Adrenal gland (tissue), 12 donors: ENCODE data around the gene VPS8. TPM values are rescaled to one million over a fixed set of nuclear protein-coding genes. Genes with fewer than 3 reads are reported as not detected.

Source experiments
- DNase-seq, 7 donors: peaks; one replicate each; pipeline ENCODE4 v3.0.0-alpha.2; 2019 to 2020
- H3K27ac ChIP-seq, 5 donors: fragments of 200-600 bp; sonication (generic) in 4 of 5; 1 replicate in 3 of 5; 2 replicates in 2 of 5; pipeline versions ENCODE4 v1.5.1 to v1.8.0; 2016 to 2020; ENCODE audit warnings: mild to moderate bottlenecking in 1 of 5
- H3K27me3 ChIP-seq: fragments of 200-600 bp; 2 replicates; pipeline ENCODE4 v1.8.0; 2021
- H3K36me3 ChIP-seq, 2 donors: fragments of 200-600 bp; replicated peaks in 1 of 2; 1 replicate in 1 of 2; 2 replicates in 1 of 2; pipeline versions ENCODE4 v1.5.1 to v1.8.0; 2018 to 2022
- H3K4me1 ChIP-seq, 2 donors: fragments of 200-600 bp; replicated peaks in 1 of 2; 1 replicate in 1 of 2; 2 replicates in 1 of 2; pipeline versions ENCODE4 v1.5.1 to v1.8.0; 2018 to 2021
- H3K4me3 ChIP-seq, 4 donors: fragments of 200-600 bp; sonication (generic) in 3 of 4; one replicate each; pipeline ENCODE4 v1.5.1; 2016 to 2018
- H3K9me3 ChIP-seq, 3 donors: fragments of 200-600 bp; sonication (generic) in 1 of 3; replicated peaks in 1 of 3; 1 replicate in 2 of 3; 2 replicates in 1 of 3; pipeline versions ENCODE4 v1.5.1 to v1.8.0; 2016 to 2021
- POLR2A ChIP-seq, 2 donors: fragments of 450-650 bp; IDR thresholded peaks; one replicate each; pipeline ENCODE4 v1.6.1; 2017; ENCODE audit warnings: antibody characterized with exemption in 2 of 2, mild to moderate bottlenecking in 2 of 2, moderate library complexity in 1 of 2
- WGBS, 4 donors: extraction: QIAGEN DNeasy Blood & Tissue Kit in 2 of 4; methylation state at CpG; one replicate each; pipeline versions ENCODE4 v1.1.5 to v1.1.7; 2013 to 2017; 5-methylcytosine and 5-hydroxymethylcytosine counted together
- intact Hi-C, 2 donors: fragments of 100-400 bp; cut with DNase I; formaldehyde crosslinking; loops; one replicate each; pipeline versions ENCODE4 v1.14.1 to v1.15.0; 2022 to 2023
- polyA plus RNA-seq, 3 donors: library from polyadenylated mRNA; stranded (reverse); fragments of 200-250 nt in 2 of 3; fragments of 350-450 nt in 1 of 3; fragmentation: Illumina TruSeq in 1 of 3; extraction: RNeasy Lipid Tissue Mini Kit (QIAGEN cat#74804) in 1 of 3; gene quantifications; one replicate each; pipeline ENCODE4 v1.2.3, GENCODE V29; 2013 to 2014
- total RNA-seq, 9 donors: library from RNA; depleted of rRNA in 4 of 9; stranded (reverse); fragments of >200 nt in 4 of 9; fragments of 120-200 nt in 1 of 9; fragmentation: NEBNext Ultra II Directional in 1 of 9; extraction: Animal tissue kit (Norgen Biotek cat#: 25700) in 1 of 9; gene quantifications; one replicate each; pipeline versions ENCODE4 v1.1.0 to v1.2.4, GENCODE V29; 2013 to 2023
- TF ChIP-seq, protein P1 (sequence below), 6 experiments: fragments of 450-650 bp in 4 of 6; fragments of 200-600 bp in 2 of 6; sonication (generic) in 1 of 6; IDR thresholded peaks; 1 replicate in 5 of 6; 2 replicates in 1 of 6; pipeline versions ENCODE4 v1.5.1 to v1.8.0; 2016 to 2021; ENCODE audit warnings: antibody characterized with exemption in 6 of 6, mild to moderate bottlenecking in 2 of 6, moderate library complexity in 1 of 6
- donor health status: healthy with polysubstance abuse.
- donor health status: Bipolar disorder and iron deficiency.
- donor health status: DM: yes; HTN: yes; CAD: no.
- donor health status: DM: no; HTN: no; CAD: no.
- donor health status: DM: no; HTN: no; CAD: no.
- donor health status: DM: yes; HTN: yes; CAD: no.

The VPS8 gene
- total and polyA plus RNA-seq, 12 donors: 17.6 to 96.4 (median 33.9) TPM

DNA sequence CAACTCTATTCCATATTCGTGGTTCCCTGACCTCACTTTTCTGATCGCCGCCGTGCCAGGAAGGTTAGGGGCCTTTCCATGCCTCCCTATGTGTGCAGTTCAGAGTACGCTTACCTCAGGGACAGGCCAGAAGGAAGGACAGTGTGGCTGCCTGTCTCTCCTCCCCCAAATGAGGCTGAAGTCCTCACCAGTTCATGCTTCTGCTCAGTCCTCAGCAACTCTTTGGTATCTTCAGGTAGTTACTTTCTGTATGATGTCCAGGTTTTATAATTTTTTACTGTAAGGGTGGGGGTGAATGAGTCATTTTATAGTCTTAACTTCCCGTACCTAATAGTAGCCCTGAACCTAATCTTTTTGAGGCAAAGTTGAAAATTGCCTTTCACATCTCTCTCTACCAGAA, 98.7 kb downstream of the VPS8 start:
- H3K27ac ChIP-seq: no peak overlapping the region
- H3K27me3 ChIP-seq: no peaks in the 10 kb centered on the region
- intact Hi-C loops: no loop called here
- no peaks in the 10 kb centered on the region for H3K36me3 ChIP-seq
- no peak for TF ChIP-seq POLR2A (IDR thresholded peaks at IDR 0.05)
- TF ChIP-seq, protein P1, sequence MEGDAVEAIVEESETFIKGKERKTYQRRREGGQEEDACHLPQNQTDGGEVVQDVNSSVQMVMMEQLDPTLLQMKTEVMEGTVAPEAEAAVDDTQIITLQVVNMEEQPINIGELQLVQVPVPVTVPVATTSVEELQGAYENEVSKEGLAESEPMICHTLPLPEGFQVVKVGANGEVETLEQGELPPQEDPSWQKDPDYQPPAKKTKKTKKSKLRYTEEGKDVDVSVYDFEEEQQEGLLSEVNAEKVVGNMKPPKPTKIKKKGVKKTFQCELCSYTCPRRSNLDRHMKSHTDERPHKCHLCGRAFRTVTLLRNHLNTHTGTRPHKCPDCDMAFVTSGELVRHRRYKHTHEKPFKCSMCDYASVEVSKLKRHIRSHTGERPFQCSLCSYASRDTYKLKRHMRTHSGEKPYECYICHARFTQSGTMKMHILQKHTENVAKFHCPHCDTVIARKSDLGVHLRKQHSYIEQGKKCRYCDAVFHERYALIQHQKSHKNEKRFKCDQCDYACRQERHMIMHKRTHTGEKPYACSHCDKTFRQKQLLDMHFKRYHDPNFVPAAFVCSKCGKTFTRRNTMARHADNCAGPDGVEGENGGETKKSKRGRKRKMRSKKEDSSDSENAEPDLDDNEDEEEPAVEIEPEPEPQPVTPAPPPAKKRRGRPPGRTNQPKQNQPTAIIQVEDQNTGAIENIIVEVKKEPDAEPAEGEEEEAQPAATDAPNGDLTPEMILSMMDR (IDR thresholded peaks at IDR 0.05): no peak
- 92 to 97% (median 92%) methylated on average over 6 of the region's 6 CpGs for WGBS, 4 donors
- no peak for DNase-seq
- H3K4me3 ChIP-seq: no peak overlapping the region
- no peaks in the 10 kb centered on the region for H3K4me1 ChIP-seq
- H3K9me3 ChIP-seq: no peaks in the 10 kb centered on the region

DNA sequence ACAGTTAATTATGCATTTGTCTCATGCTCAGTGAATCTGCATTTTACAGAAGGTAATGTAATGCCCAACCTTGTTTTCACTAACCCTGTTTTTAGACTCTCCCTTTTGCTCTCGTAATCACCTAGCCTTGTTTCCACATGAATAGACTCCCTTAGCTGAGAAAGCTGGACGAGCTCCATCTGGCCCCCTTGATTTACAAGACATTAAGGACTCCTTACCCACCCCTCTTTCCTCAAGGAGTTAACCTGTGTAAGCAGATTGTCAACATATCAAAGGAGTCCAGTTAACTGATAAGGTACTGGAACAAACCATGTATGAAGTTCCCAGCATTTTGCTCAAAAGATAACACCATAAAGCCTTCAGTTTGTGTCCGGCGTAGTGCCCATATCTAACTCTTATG, 99.6 kb downstream of the VPS8 start:
- 83 to 92% (median 86%) methylated on average over 4 of the region's 4 CpGs for WGBS, 4 donors
- Histone ChIP-seq H3K36me3 (peaks cover 0 to 5% of the 10 kb centered on the region in 2 donors), H3K4me3 (no peak overlapping the region), H3K9me3 (no peaks in the 10 kb centered on the region), H3K27ac (no peak overlapping the region), H3K4me1 (no peaks in the 10 kb centered on the region), H3K27me3 (no peaks in the 10 kb centered on the region)
- intact Hi-C loops: no loop called here
- no peak for DNase-seq
- TF ChIP-seq, protein P1 (IDR thresholded peaks at IDR 0.05): no peak
- no peak for TF ChIP-seq POLR2A (IDR thresholded peaks at IDR 0.05)

DNA sequence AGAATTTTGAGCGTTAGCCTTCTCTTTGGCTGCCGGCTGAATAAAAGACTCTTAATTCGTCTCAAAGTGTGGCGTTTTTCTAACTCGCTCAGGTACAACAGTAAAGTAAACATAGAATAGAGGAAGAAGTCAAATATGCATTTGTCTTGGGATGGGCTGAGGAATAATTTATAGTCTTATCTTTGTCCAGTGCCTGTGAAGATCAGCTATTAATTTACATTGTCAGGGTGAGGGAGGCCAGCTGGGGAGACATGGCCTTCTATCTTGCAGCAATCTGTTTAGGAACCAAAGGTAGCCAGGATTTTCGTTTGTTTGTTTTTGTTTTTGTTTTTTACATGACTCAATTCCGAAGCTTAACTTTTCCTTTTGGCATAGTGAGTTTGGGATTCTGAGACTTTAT, 100.2 kb downstream of the VPS8 start:
- Histone ChIP-seq H3K9me3 (no peaks in the 10 kb centered on the region), H3K4me3 (no peak overlapping the region), H3K36me3 (peaks cover 0 to 5% of the 10 kb centered on the region in 2 donors), H3K27ac (no peak overlapping the region), H3K4me1 (no peaks in the 10 kb centered on the region), H3K27me3 (no peaks in the 10 kb centered on the region)
- intact Hi-C loops: no loop called here
- no peak for DNase-seq
- no peak for TF ChIP-seq POLR2A (IDR thresholded peaks at IDR 0.05)
- TF ChIP-seq, protein P1 (IDR thresholded peaks at IDR 0.05): no peak
- WGBS, 4 donors: 79 to 88% (median 85%) methylated on average over 7 of the region's 7 CpGs

DNA sequence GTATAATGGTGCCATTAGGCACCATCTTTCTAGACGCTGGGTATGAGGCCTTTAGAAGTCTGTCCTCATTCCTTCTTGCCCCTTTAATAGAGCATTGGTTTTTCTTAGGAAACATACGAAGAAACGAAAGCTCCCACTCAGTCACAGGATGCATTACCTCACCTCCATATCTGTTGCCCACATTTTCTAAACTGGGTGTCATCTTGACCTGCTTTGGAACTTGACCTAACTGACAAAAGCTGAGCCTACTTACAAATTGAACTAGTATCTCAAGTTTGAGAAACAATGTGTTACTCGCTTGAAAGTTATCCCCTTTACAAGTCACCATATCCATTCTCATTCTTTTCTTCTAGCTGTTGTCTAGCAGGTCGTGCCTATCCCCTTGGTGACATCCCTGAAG, 102.7 kb downstream of the VPS8 start:
- intact Hi-C loops: no loop called here
- H3K36me3 ChIP-seq: peaks cover 0 to 5% of the 10 kb centered on the region in 2 donors
- no peaks in the 10 kb centered on the region for H3K9me3 ChIP-seq
- H3K4me1 ChIP-seq: no peaks in the 10 kb centered on the region
- H3K4me3 ChIP-seq: no peak overlapping the region
- H3K27me3 ChIP-seq: no peaks in the 10 kb centered on the region
- 92 to 99% (median 96%) methylated on average over 5 of the region's 5 CpGs for WGBS, 4 donors
- no peak for DNase-seq
- no peak overlapping the region for H3K27ac ChIP-seq
- TF ChIP-seq POLR2A (IDR thresholded peaks at IDR 0.05): no peak
- TF ChIP-seq, protein P1 (IDR thresholded peaks at IDR 0.05): no peak
